ENCODE results near the gene GAS6. TPM values are rescaled to one million over a fixed set of nuclear protein-coding genes. Genes with fewer than 3 reads are reported as not detected.

The GAS6 gene
- total RNA-seq, 4 donors from 2014 or later, result 43.0 to 112 (median 68.5) TPM

DNA sequence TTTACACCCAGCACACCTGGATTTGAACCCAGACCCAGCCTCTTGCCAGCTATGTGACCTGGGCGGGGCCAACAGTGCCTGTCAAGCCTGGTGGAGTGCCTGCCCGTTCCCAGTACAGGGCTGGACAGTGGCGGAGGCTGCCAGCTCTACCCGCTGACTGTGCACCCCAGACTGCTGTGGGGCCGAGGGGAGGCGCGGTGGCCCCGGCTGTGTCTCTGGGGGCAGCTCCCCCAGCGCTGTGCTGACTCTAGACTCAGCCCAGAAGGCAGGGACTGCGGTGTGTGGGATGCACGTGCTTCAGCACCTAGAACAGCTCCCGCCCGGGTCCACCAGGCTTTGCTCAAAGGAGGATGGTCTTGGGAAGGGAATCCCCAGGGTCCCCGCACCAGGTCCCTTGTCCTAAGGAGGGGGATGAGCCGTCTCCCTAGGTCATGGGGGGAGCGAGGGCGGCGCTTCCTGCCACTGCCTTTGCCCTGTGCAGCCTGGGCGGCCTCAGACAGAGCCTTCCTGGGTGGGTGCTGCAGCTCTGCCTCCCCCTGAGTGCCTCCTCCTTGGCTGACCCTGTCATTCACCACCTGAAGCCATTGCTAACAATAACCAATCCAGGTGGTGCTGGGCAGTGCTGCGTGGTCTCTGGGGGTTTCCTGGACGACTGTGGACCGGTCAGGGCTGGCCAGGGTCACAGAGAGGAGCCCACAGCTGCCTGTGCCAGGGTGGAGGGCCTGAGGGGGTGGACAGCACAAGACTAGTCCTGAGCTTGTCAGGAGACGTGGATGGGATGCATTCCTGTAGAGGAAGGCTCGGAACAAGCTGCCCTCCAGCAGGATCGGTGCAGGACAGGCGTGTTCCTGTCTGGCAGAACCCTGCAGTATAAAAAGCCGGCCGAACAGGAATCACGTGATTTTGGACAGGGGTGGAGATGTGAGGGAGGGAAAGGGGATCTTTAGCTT is 86.3 kb downstream of the GAS6 start:
- no peak for TF ChIP-seq POLR2A (IDR thresholded peaks at IDR 0.05)
- TF ChIP-seq, protein P1, sequence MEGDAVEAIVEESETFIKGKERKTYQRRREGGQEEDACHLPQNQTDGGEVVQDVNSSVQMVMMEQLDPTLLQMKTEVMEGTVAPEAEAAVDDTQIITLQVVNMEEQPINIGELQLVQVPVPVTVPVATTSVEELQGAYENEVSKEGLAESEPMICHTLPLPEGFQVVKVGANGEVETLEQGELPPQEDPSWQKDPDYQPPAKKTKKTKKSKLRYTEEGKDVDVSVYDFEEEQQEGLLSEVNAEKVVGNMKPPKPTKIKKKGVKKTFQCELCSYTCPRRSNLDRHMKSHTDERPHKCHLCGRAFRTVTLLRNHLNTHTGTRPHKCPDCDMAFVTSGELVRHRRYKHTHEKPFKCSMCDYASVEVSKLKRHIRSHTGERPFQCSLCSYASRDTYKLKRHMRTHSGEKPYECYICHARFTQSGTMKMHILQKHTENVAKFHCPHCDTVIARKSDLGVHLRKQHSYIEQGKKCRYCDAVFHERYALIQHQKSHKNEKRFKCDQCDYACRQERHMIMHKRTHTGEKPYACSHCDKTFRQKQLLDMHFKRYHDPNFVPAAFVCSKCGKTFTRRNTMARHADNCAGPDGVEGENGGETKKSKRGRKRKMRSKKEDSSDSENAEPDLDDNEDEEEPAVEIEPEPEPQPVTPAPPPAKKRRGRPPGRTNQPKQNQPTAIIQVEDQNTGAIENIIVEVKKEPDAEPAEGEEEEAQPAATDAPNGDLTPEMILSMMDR (IDR thresholded peaks at IDR 0.05), result no peak
- H3K9me3 ChIP-seq, result no peaks in the 10 kb centered on the region
- WGBS, 2 donors, result 18 to 39% methylated on average over 7 to 19 of the region's 29 CpGs
- H3K27ac ChIP-seq, result no peak overlapping the region
- DNase-seq, result no peak
- intact Hi-C loops (cut with DNase I), result no loop called here
- no peaks in the 10 kb centered on the region for H3K36me3 ChIP-seq
- no peak overlapping the region for H3K4me3 ChIP-seq
- H3K4me1 ChIP-seq, result peaks cover 0 to 16% (median 0%) of the 10 kb centered on the region in 3 donors
- H3K27me3 ChIP-seq, result peaks cover 0 to 31% (median 0%) of the 10 kb centered on the region in 4 donors

DNA sequence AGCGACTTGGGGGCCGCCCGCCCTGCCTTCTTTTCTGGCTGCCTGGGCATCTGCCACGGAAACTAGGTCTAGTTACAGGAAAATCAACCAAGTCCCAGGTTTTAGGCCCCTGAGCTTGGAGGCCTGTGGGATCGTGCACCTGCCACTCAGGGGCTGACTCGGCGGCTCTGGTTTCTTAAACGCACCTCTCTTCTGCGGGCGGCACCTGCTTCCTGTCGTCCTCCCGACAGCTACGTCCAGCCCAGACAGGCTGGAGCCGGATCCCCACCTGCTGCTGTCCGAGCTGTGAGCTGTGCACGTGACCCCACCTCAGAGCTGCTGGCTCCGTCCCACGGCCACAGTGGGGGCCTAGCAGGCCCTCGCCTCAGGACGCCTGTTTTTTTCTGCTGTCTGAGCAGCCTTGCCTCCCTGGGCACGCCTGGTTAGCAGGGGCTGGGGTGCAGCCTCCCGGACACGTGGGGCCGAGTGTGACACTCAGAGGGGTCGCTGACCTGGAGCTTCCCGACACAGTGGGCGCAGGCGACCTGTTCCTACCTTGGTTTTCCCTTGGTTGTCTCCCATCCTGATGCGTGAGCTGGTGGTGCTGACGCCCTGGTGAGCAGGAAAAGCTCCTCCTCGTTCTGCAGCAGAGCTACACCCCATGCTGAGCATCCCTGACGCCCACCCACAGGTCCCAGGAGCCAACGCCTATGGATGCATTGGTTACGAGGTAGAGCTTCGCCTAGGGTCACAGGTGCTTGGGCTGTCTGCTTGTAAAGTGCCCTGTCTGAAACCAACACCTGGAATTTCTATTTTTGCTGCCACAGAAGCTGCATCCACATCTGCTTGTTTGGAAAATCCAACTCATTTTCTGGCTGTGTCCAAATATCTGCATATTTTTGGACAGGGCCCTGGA is 87.4 kb downstream of the GAS6 start:
- Histone ChIP-seq H3K4me1 (peaks cover 0 to 10% (median 0%) of the 10 kb centered on the region in 3 donors), H3K27ac (no peak overlapping the region), H3K27me3 (peaks cover 0 to 31% (median 0%) of the 10 kb centered on the region in 4 donors), H3K36me3 (no peaks in the 10 kb centered on the region), H3K4me3 (no peak overlapping the region), H3K9me3 (no peaks in the 10 kb centered on the region)
- no peak for DNase-seq
- 62 to 88% methylated on average over 13 to 30 of the region's 35 CpGs for WGBS, 2 donors
- intact Hi-C loops (cut with DNase I), result no loop called here
- no peak for TF ChIP-seq POLR2A (IDR thresholded peaks at IDR 0.05)
- TF ChIP-seq, protein P1 (IDR thresholded peaks at IDR 0.05), result no peak

DNA sequence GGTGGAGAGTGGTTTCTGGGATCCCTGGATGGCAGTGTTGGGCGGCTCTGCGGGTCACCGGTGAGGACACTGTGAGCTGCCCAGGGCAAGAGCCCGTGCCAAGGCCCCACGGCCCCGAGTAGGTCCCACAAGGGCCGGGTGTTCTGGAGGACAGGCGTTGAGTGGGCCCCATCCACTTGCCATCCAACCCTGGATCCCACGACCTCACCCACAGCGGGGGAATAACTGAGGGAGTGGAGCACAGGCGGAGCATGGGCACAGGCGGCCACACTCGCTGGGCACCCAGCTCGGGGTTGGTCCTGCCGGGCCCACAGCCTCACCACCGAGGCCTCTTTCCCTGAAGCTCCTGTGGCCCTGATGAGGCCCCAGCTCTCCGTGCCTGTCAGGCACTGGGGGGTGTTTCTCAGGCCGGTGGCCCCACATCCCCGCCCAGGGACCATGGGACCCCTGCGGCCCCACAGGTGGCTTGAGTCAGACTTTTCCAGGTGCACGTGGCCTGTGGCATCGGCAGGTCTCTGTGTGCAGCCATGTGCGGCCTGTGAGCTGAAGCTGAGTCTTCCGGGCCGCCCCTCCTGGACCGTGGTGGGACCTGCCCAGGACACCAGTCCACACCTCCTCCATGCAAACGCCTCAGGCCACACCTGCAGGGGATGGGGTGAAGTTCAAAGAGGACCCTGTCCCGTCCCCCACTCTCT is 88.3 kb downstream of the GAS6 start:
- Histone ChIP-seq H3K27me3 (peaks cover 0 to 31% (median 0%) of the 10 kb centered on the region in 4 donors), H3K4me3 (no peak overlapping the region), H3K27ac (no peak overlapping the region), H3K36me3 (peaks cover 0 to 2% (median 0%) of the 10 kb centered on the region in 3 donors), H3K4me1 (peaks cover 0 to 6% (median 0%) of the 10 kb centered on the region in 3 donors), H3K9me3 (no peaks in the 10 kb centered on the region)
- TF ChIP-seq, protein P1 (IDR thresholded peaks at IDR 0.05), result no peak
- no peak for TF ChIP-seq POLR2A (IDR thresholded peaks at IDR 0.05)
- intact Hi-C loops (cut with DNase I), result no loop called here
- 87% methylated on average over 12 of the region's 28 CpGs; no CpG with 5 or more reads in 1 of the 2 donors for WGBS, 2 donors
- no peak for DNase-seq

DNA sequence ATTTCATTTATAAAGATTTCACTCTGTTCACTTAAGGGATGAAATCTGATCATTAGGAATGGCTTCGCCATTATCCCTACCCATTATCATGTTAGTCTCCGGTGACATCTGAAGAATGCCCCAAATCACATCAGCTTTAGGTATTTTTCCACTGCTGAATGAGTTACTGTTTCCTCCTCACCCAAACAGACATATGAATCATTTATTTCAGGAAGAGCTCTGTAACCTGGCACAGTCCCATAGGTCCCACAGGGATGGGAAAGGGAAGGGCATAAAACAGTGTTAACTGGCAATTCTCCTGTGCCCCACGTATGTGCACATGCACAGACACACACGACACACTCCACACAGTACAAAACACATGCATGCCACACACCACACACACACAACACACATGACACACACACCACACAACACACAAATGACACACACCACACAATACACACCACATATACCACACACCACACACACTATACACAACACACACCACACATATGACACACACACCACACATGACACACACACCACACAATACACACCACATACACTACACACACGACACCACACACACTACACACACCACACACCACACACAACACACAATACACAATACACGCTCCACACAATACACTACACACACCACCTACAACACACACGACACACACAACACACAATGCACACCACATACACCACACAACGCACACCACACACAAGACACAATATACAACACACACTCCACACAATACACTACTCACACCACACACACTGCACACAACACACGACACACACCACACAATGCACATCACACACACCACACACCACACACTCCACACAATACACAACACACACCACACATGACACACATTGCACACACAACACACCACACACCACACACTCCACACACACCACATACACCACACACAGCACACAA is 89.4 kb downstream of the GAS6 start:
- intact Hi-C loops (cut with DNase I), result no loop called here
- WGBS, 2 donors, result 63 to 64% methylated on average over 9 of the region's 9 CpGs
- H3K36me3 ChIP-seq, result peaks cover 0 to 12% (median 0%) of the 10 kb centered on the region in 3 donors
- H3K4me1 ChIP-seq, result peaks cover 0 to 6% (median 0%) of the 10 kb centered on the region in 3 donors
- H3K27ac ChIP-seq, result no peak overlapping the region
- DNase-seq, result no peak
- no peak for TF ChIP-seq POLR2A (IDR thresholded peaks at IDR 0.05)
- TF ChIP-seq, protein P1 (IDR thresholded peaks at IDR 0.05), result no peak
- no peak overlapping the region for H3K4me3 ChIP-seq
- H3K27me3 ChIP-seq, result peaks cover 0 to 31% (median 0%) of the 10 kb centered on the region in 4 donors
- H3K9me3 ChIP-seq, result no peaks in the 10 kb centered on the region
